ENCODE data around the gene EVC.

Gene EVC

DNA sequence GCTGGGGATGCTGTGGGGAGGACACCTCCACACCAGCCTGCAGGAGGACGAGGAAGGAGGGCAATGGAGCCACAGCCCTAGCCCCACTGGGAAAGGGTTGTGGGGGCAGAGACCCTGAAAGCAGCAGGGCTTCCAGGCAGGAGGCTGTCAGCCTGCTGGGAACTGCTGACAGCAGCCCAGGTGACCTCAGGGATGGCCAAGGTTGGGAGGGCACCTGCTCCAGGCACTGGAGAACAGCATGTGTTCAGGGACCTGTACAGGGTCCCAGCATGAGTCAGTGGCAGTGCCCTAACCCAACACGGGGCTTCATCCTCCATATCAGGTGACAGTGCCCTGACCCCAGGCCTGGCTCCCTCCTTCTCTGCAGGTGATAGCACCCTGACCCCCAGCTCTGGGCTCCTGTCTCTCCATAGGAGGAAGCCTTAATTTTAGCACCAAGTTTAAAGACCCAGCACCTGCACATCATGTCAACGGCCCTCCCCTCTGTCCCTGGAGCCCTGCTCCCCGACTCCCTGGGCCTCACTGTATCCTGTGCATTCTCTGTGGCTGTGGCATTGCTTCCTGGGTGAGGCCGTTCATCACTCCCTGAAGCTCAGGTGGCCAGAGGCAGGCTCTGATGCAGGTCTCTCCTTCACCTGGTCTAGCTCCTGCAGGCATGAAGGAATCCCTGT, 115.6 kb downstream of the EVC start:
- H4K91ac ChIP-seq (ENCODE audit: low read depth, low read length, poor library complexity) = no peak overlapping the region
- H2BK15ac ChIP-seq (ENCODE audit: low read length) = no peak overlapping the region
- peak overlapping the region; percentile 28 for H3K18ac ChIP-seq (ENCODE audit: low read length)
- no peak overlapping the region for H3K14ac ChIP-seq (ENCODE audit: low read length)
- no peak overlapping the region for H3K27ac ChIP-seq (replicated peaks; ENCODE audit: low read length)
- no peaks in the 10 kb centered on the region for H3K27me3 ChIP-seq (ENCODE audit: control insufficient read depth in 3 of 3, insufficient read depth in 3 of 3, low read depth in 1 of 3, low read length in 3 of 3)
- H3K4ac ChIP-seq (ENCODE audit: low read length) = no peak overlapping the region
- no CpG with 5 or more reads among the region's 5 CpGs for WGBS, 2 donors (ENCODE audit: extremely low coverage in 2 of 2, insufficient read length in 2 of 2, insufficient replicate concordance in 1 of 2)
- H3K4me1 ChIP-seq (ENCODE audit: control insufficient read depth in 2 of 2, insufficient read depth in 1 of 2, low read depth in 1 of 2, low read length in 2 of 2) = peaks cover 0 to 2% of the 10 kb centered on the region in 2 donors
- H3K36me3 ChIP-seq (replicated peaks in 1 of 2; ENCODE audit: control insufficient read depth in 2 of 2, insufficient read depth in 2 of 2, low read length in 2 of 2) = peaks cover 51 to 100% of the 10 kb centered on the region in 2 donors
- no peak overlapping the region for H2BK120ac ChIP-seq (ENCODE audit: low read depth, low read length)
- H3K9me3 ChIP-seq (replicated peaks in 1 of 2; ENCODE audit: control insufficient read depth in 2 of 2, insufficient read depth in 1 of 2, low read depth in 1 of 2, low read length in 2 of 2) = peaks cover 0 to 4% of the 10 kb centered on the region in 2 donors
- H3K79me1 ChIP-seq (ENCODE audit: low read depth, low read length) = no peaks in the 10 kb centered on the region
- no peak overlapping the region for H3K9ac ChIP-seq (ENCODE audit: low read depth, low read length, poor library complexity)
- no peak overlapping the region for H2BK12ac ChIP-seq (ENCODE audit: low read length)
- no peak overlapping the region for H3K4me2 ChIP-seq (ENCODE audit: insufficient read depth, low read length, poor library complexity, severe bottlenecking)
- no peak overlapping the region for H4K8ac ChIP-seq (ENCODE audit: low read depth, low read length)
- no peak overlapping the region for H2AFZ ChIP-seq (ENCODE audit: low read length)
- H3K4me3 ChIP-seq (ENCODE audit: low read length in 2 of 2) = no peak overlapping the region
- H3K23ac ChIP-seq (ENCODE audit: low read depth, low read length, poor library complexity) = no peak overlapping the region
- H2BK5ac ChIP-seq (ENCODE audit: low read length) = no peak overlapping the region
- DNase-seq (ENCODE audit: low spot score) = no peak
- no peak overlapping the region for H2AK5ac ChIP-seq (ENCODE audit: low read depth, low read length)

DNA sequence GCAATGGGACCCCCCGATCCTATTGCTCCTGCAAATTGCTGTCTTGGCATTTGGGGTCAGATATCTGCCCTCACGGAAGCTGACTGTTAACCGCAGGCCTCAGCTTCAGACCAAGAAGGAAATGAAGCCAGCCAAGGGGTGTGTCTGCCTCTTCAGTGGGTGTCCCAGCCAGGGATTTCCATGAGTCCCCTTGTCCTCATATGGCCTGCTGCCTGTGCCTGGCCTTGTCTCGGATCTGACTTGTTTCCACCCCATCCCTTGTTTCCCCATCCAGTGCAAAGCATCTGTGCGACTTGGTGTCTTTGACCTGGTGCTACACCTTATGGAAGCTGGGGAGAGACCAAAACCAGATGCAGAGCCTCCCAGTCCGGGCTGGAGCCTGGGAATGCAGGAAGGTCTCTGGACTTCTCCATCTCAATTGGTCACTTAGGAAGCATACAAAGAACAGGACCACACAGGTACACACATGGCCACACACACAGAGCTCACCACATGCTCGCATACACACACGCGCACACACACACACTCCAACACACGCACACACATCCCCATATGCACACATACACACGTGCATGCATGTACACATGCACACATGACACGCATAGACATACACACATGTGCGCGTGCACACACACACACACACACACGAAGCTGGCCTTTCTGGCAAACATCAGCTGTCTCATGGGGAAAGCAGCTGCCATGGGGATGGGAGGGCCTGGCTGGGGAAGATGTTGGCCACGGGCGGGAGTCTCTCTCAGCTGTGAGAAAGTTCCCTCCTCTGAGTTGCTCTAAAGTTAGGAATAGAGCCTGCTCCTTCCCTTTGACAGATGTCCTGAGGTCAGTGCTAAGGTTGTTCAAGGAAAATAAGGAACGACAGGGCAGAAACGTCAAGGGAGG, 116.4 kb downstream of the EVC start:
- Histone ChIP-seq H4K91ac (ENCODE audit: low read depth, low read length, poor library complexity) (no peak overlapping the region), H2BK5ac (ENCODE audit: low read length) (no peak overlapping the region), H3K36me3 (replicated peaks in 1 of 2; ENCODE audit: control insufficient read depth in 2 of 2, insufficient read depth in 2 of 2, low read length in 2 of 2) (peaks cover 45 to 100% of the 10 kb centered on the region in 2 donors), H3K4me2 (ENCODE audit: insufficient read depth, low read length, poor library complexity, severe bottlenecking) (no peak overlapping the region), H2BK15ac (ENCODE audit: low read length) (no peak overlapping the region), H3K9me3 (replicated peaks in 1 of 2; ENCODE audit: control insufficient read depth in 2 of 2, insufficient read depth in 1 of 2, low read depth in 1 of 2, low read length in 2 of 2) (peaks cover 0 to 4% of the 10 kb centered on the region in 2 donors), H3K18ac (ENCODE audit: low read length) (peak overlapping the region; percentile 28), H3K27me3 (ENCODE audit: control insufficient read depth in 3 of 3, insufficient read depth in 3 of 3, low read depth in 1 of 3, low read length in 3 of 3) (no peaks in the 10 kb centered on the region), H3K79me1 (ENCODE audit: low read depth, low read length) (no peaks in the 10 kb centered on the region), H4K8ac (ENCODE audit: low read depth, low read length) (no peak overlapping the region), H3K9ac (ENCODE audit: low read depth, low read length, poor library complexity) (peak overlapping the region; percentile 9), H3K4me3 (ENCODE audit: low read length in 2 of 2) (peak overlapping the region in 1 of 2 donors; percentile 59), H3K27ac (replicated peaks; ENCODE audit: low read length) (no peak overlapping the region), H2BK12ac (ENCODE audit: low read length) (no peak overlapping the region), H3K14ac (ENCODE audit: low read length) (peak overlapping the region; percentile 89), H2AFZ (ENCODE audit: low read length) (no peak overlapping the region), H3K4me1 (ENCODE audit: control insufficient read depth in 2 of 2, insufficient read depth in 1 of 2, low read depth in 1 of 2, low read length in 2 of 2) (peaks cover 0 to 2% of the 10 kb centered on the region in 2 donors), H3K4ac (ENCODE audit: low read length) (no peak overlapping the region), H3K23ac (ENCODE audit: low read depth, low read length, poor library complexity) (peak overlapping the region; percentile 14), H2BK120ac (ENCODE audit: low read depth, low read length) (no peak overlapping the region), H2AK5ac (ENCODE audit: low read depth, low read length) (no peak overlapping the region)
- no peak for DNase-seq (ENCODE audit: low spot score)
- WGBS, 2 donors (ENCODE audit: extremely low coverage in 2 of 2, insufficient read length in 2 of 2, insufficient replicate concordance in 1 of 2) = no CpG with 5 or more reads among the region's 19 CpGs

DNA sequence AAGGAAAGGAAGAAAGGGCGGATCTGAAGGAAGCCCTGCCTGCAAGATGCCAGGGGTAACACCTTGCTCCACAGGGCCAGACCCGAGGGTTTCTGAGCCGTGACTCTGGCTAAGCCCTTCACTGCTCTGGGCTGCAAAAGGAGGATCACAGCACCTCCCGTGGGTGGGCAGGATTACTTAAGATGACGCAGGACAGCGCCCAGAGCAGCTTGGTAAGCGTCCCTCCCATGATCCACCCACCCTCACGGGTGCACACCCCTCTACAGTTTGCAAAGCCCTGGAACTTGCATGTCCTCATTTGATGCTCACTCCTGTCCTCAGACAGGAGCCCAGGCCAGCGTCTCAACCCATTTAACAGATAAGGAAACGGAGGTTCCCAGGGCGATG, 117.0 kb downstream of the EVC start:
- Histone ChIP-seq H3K27ac (replicated peaks; ENCODE audit: low read length) (no peak overlapping the region), H2BK15ac (ENCODE audit: low read length) (no peak overlapping the region), H3K4me1 (ENCODE audit: control insufficient read depth in 2 of 2, insufficient read depth in 1 of 2, low read depth in 1 of 2, low read length in 2 of 2) (peaks cover 0 to 2% of the 10 kb centered on the region in 2 donors), H4K91ac (ENCODE audit: low read depth, low read length, poor library complexity) (no peak overlapping the region), H2AFZ (ENCODE audit: low read length) (no peak overlapping the region), H3K79me1 (ENCODE audit: low read depth, low read length) (no peaks in the 10 kb centered on the region), H3K23ac (ENCODE audit: low read depth, low read length, poor library complexity) (no peak overlapping the region), H3K36me3 (replicated peaks in 1 of 2; ENCODE audit: control insufficient read depth in 2 of 2, insufficient read depth in 2 of 2, low read length in 2 of 2) (peaks cover 46 to 100% of the 10 kb centered on the region in 2 donors), H3K18ac (ENCODE audit: low read length) (no peak overlapping the region), H3K9me3 (replicated peaks in 1 of 2; ENCODE audit: control insufficient read depth in 2 of 2, insufficient read depth in 1 of 2, low read depth in 1 of 2, low read length in 2 of 2) (peaks cover 0 to 4% of the 10 kb centered on the region in 2 donors), H3K14ac (ENCODE audit: low read length) (no peak overlapping the region), H2BK12ac (ENCODE audit: low read length) (no peak overlapping the region), H4K8ac (ENCODE audit: low read depth, low read length) (no peak overlapping the region), H2BK120ac (ENCODE audit: low read depth, low read length) (no peak overlapping the region), H3K4me3 (ENCODE audit: low read length in 2 of 2) (no peak overlapping the region), H2AK5ac (ENCODE audit: low read depth, low read length) (no peak overlapping the region), H3K4ac (ENCODE audit: low read length) (no peak overlapping the region), H3K9ac (ENCODE audit: low read depth, low read length, poor library complexity) (no peak overlapping the region), H3K4me2 (ENCODE audit: insufficient read depth, low read length, poor library complexity, severe bottlenecking) (no peak overlapping the region), H2BK5ac (ENCODE audit: low read length) (no peak overlapping the region), H3K27me3 (ENCODE audit: control insufficient read depth in 3 of 3, insufficient read depth in 3 of 3, low read depth in 1 of 3, low read length in 3 of 3) (no peaks in the 10 kb centered on the region)
- no CpG with 5 or more reads among the region's 11 CpGs for WGBS, 2 donors (ENCODE audit: extremely low coverage in 2 of 2, insufficient read length in 2 of 2, insufficient replicate concordance in 1 of 2)
- no peak for DNase-seq (ENCODE audit: low spot score)

DNA sequence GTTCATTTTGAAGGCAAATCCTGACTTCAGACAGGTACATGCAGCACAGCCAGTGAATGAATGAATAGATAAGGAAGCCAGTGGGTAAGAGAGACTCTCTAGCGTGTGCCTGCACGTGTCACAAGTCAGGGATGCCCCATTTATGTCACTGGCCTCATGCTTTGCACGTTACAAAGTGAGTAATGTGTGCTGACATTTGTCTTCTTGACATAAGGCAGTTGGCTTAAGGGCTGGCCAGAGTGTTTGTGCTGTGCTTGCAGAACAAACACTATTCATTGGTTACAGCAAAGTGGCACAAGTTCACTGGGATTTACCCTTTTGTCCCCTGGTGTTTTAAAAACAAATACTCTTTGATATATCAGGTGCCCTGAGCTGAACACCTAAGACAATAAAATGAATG, 125.9 kb downstream of the EVC start:
- Histone ChIP-seq H2AFZ (ENCODE audit: low read length) (no peak overlapping the region), H3K36me3 (replicated peaks in 1 of 2; ENCODE audit: control insufficient read depth in 2 of 2, insufficient read depth in 2 of 2, low read length in 2 of 2) (peaks cover 62 to 94% of the 10 kb centered on the region in 2 donors)

More for the DNA sequence above, 125.9 kb downstream of the EVC start:
- H3K4me2 ChIP-seq (ENCODE audit: insufficient read depth, low read length, poor library complexity, severe bottlenecking) = no peak overlapping the region
- no peak overlapping the region for H2BK15ac ChIP-seq (ENCODE audit: low read length)
- no peak overlapping the region for H4K8ac ChIP-seq (ENCODE audit: low read depth, low read length)
- no peak overlapping the region for H3K23ac ChIP-seq (ENCODE audit: low read depth, low read length, poor library complexity)
- no peak overlapping the region for H2BK120ac ChIP-seq (ENCODE audit: low read depth, low read length)
- H3K18ac ChIP-seq (ENCODE audit: low read length) = no peak overlapping the region
- H3K9ac ChIP-seq (ENCODE audit: low read depth, low read length, poor library complexity) = no peak overlapping the region
- no peak overlapping the region for H2BK12ac ChIP-seq (ENCODE audit: low read length)
- H3K9me3 ChIP-seq (replicated peaks in 1 of 2; ENCODE audit: control insufficient read depth in 2 of 2, insufficient read depth in 1 of 2, low read depth in 1 of 2, low read length in 2 of 2) = no peaks in the 10 kb centered on the region
- no peak overlapping the region for H3K4ac ChIP-seq (ENCODE audit: low read length)
- H2BK5ac ChIP-seq (ENCODE audit: low read length) = no peak overlapping the region
- DNase-seq (ENCODE audit: low spot score) = no peak
- no peak overlapping the region for H3K14ac ChIP-seq (ENCODE audit: low read length)
- no peaks in the 10 kb centered on the region for H3K79me1 ChIP-seq (ENCODE audit: low read depth, low read length)
- H2AK5ac ChIP-seq (ENCODE audit: low read depth, low read length) = no peak overlapping the region
- no peak overlapping the region for H3K4me3 ChIP-seq (ENCODE audit: low read length in 2 of 2)
- H3K27me3 ChIP-seq (ENCODE audit: control insufficient read depth in 3 of 3, insufficient read depth in 3 of 3, low read depth in 1 of 3, low read length in 3 of 3) = no peaks in the 10 kb centered on the region
- WGBS, 2 donors (ENCODE audit: extremely low coverage in 2 of 2, insufficient read length in 2 of 2, insufficient replicate concordance in 1 of 2) = no CpG with 5 or more reads among the region's 3 CpGs
- H3K27ac ChIP-seq (replicated peaks; ENCODE audit: low read length) = no peak overlapping the region
- H4K91ac ChIP-seq (ENCODE audit: low read depth, low read length, poor library complexity) = no peak overlapping the region
- no peaks in the 10 kb centered on the region for H3K4me1 ChIP-seq (ENCODE audit: control insufficient read depth in 2 of 2, insufficient read depth in 1 of 2, low read depth in 1 of 2, low read length in 2 of 2)

Data from neuronal stem cell (in vitro differentiated cells).